Stimulated activated effector memory CD8-positive, alpha-beta T cell treated with anti-CD3 and anti-CD28 coated beads, Interleukin-12 subunit alpha, Interleukin-12 subunit beta, amount 100 ng/mL, for 72 hours (primary cell): ENCODE data around the gene ATF6.

Experiments
- ATAC-seq: fragments of 150-1000 bp; cut with Tn5 transposase; 2 replicates; pipeline ENCODE4 v1.10.0; 2021
- DNase-seq, 2 donors: peaks; one replicate each; pipeline ENCODE4 v3.0.0; 2021 to 2022; ENCODE audit warnings: low spot score in 2 of 2
- H3K27ac Mint-ChIP-seq: one replicate; pipeline ENCODE4 v1.8.0; 2022; ENCODE audit warnings: mild to moderate bottlenecking, mixed read lengths
- H3K36me3 Mint-ChIP-seq: one replicate; pipeline ENCODE4 v1.8.0; 2022; ENCODE audit warnings: mild to moderate bottlenecking, mixed read lengths
- H3K4me1 Mint-ChIP-seq: one replicate; pipeline ENCODE4 v1.8.0; 2022; ENCODE audit warnings: mixed read lengths
- H3K4me3 Mint-ChIP-seq: one replicate; pipeline ENCODE4 v1.8.0; 2022; ENCODE audit warnings: mild to moderate bottlenecking, mixed read lengths
- H3K9me3 Mint-ChIP-seq: one replicate; pipeline ENCODE4 v1.8.0; 2022; ENCODE audit warnings: mixed read lengths

ATF6 gene

GRCh38 chr1:161858271-161858670, 92.2 kb downstream of the ATF6 start:
- ATAC-seq, result no peak
- H3K4me1 Mint-ChIP-seq, result no peaks in the 10 kb centered on the region
- no peak overlapping the region for H3K4me3 Mint-ChIP-seq
- no peak for DNase-seq
- no peaks in the 10 kb centered on the region for H3K9me3 Mint-ChIP-seq
- H3K27ac Mint-ChIP-seq, result no peak overlapping the region
- H3K36me3 Mint-ChIP-seq, result peaks cover 77% of the 10 kb centered on the region

DNA sequence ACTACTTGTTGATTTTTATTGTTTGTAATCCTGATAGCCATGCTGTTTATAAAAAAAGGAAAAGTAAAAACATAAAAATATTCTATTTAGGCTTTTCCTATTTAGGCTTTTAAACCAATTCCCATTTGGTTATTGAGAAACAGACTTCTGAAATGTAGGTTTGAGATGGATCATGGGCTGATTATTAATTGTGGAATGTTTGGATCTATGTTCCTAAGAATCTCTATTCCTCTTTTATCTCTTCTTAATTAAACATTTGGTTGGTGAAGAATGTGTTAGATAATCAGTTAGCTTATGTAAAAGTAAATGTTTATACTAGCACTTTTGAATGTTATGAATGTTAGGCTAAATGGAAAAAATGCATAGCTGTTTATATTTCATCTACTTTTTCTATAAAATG, 97.4 kb downstream of the ATF6 start:
- DNase-seq (no peak), ATAC-seq (no peak)
- Mint-ChIP-seq H3K36me3 (peaks cover 72% of the 10 kb centered on the region), H3K4me3 (no peak overlapping the region), H3K27ac (no peak overlapping the region), H3K9me3 (no peaks in the 10 kb centered on the region), H3K4me1 (no peaks in the 10 kb centered on the region)

DNA sequence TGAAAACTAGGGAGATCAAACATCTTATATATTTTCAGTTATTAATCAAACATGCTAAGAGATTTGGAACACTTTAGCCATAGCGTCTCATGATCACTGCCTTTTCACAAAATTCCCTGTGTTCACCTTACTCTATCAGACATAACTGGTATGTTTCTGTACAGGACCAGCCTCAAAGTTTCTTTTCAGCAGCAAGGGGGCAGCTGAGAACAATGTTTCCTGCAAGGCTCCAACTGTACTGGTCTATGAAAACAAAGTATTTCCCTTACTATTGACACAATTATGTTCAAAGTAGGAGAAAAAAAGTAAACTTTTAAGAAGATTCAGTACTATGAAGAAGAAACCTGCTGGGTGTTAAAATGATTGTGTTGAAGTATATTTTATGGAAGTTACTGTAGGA, 98.5 kb downstream of the ATF6 start:
- Mint-ChIP-seq H3K4me3 (no peak overlapping the region), H3K4me1 (no peaks in the 10 kb centered on the region), H3K36me3 (peaks cover 64% of the 10 kb centered on the region), H3K9me3 (no peaks in the 10 kb centered on the region), H3K27ac (no peak overlapping the region)
- no peak for ATAC-seq
- DNase-seq, result no peak

DNA sequence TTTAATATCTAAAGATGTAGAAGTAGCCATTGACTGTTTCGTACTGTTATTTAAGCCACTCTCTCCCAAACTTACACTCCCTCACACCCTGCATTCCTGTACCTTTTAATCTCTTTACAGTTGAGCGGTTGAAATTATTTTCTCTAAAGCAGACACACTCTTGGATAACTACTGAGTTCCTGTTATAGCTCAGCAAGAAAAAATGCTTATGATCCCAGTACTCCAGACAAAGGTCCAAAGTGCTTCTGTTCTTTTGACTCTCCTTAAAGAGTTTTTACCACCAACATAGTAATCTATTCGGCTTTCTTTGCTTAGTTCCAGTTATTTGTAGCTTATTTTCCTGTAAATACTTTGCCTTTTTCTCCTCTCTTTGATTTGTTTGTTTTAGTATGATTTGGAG, 100.1 kb downstream of the ATF6 start:
- DNase-seq (no peak), ATAC-seq (no peak)
- Mint-ChIP-seq H3K9me3 (no peaks in the 10 kb centered on the region), H3K27ac (no peak overlapping the region), H3K36me3 (peaks cover 62% of the 10 kb centered on the region), H3K4me1 (no peaks in the 10 kb centered on the region), H3K4me3 (no peak overlapping the region)

DNA sequence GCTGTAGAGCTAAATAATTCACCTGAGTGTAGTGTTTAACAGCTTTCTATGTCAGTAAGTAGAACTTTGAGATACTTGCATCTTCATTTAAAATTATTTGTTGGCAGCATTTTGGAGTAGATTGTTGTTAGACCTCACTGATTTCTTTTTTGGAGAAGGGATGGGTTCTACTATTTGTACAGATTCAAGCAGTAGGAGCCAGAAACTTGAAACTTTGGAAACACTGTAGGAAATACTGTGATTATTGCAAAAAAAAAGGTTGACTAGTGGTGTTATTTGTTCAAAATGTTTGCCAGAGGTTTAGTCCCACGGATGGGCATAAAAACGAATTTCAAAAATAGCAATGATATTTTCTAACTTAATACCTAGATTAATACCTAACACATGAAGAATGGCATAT, 102.7 kb downstream of the ATF6 start:
- Mint-ChIP-seq H3K9me3 (no peaks in the 10 kb centered on the region), H3K4me3 (no peak overlapping the region), H3K27ac (no peak overlapping the region), H3K36me3 (peaks cover 51% of the 10 kb centered on the region), H3K4me1 (peaks cover 4% of the 10 kb centered on the region)
- ATAC-seq (no peak), DNase-seq (no peak)

- Mint-ChIP-seq H3K9me3 (no peaks in the 10 kb centered on the region), H3K4me1 (peaks cover 4% of the 10 kb centered on the region), H3K36me3 (peaks cover 46% of the 10 kb centered on the region), H3K27ac (no peak overlapping the region), H3K4me3 (no peak overlapping the region)
- ATAC-seq (no peak), DNase-seq (no peak)
Observed at GRCh38 chr1:161869291-161869690, 103.2 kb downstream of the ATF6 start.

DNA sequence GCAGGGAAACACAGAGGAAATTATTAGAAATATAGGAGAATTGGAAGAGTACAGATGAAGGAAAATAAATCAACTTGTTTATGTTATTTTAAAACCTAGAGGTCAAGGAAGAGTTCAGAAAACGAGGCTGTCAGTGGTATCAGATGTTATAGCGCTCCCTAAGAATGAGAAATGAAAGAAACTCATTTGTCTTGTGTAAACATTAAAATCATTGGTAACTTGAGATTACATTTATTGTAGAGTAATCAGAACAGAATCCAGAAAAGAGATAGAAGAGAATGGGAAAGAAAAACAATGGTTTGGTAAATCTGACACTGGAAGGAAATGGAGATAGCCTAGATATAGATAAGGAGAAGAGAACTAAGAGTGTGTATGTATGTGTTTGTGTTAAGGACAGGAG, 106.4 kb downstream of the ATF6 start:
- DNase-seq (no peak), ATAC-seq (no peak)
- Mint-ChIP-seq H3K27ac (no peak overlapping the region), H3K4me1 (peaks cover 4% of the 10 kb centered on the region), H3K36me3 (peaks cover 18% of the 10 kb centered on the region), H3K9me3 (no peaks in the 10 kb centered on the region), H3K4me3 (no peak overlapping the region)

DNA sequence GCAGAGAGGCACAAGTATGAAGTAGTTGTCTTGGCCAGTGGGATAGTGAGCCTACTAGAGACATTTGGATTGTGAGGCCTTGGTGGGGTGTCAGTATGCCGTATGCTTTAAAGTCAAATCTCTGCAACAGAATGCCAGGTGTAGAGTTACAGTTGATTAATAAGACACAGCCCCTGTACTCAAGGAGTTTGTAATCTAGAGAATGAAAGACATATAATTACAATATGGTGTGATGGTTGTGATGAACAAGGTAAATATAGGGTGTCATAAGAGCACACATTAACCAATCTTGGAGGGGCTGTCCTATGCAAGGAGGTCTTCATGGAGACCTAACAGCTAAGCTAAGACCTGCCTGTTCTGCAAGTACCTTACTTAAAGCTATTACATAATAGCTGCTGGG, 113.1 kb downstream of the ATF6 start:
- no peak overlapping the region for H3K4me3 Mint-ChIP-seq
- no peak for ATAC-seq

GRCh38 chr1:161884475-161884874, 118.4 kb downstream of the ATF6 start:
- H3K4me1 Mint-ChIP-seq, result no peaks in the 10 kb centered on the region
- no peak overlapping the region for H3K4me3 Mint-ChIP-seq
- no peaks in the 10 kb centered on the region for H3K9me3 Mint-ChIP-seq
- no peak overlapping the region for H3K27ac Mint-ChIP-seq
- no peak for ATAC-seq
- peaks cover 11% of the 10 kb centered on the region for H3K36me3 Mint-ChIP-seq
- no peak for DNase-seq

More for the DNA sequence above, 113.1 kb downstream of the ATF6 start:
- Mint-ChIP-seq H3K36me3 (no peaks in the 10 kb centered on the region), H3K4me1 (no peaks in the 10 kb centered on the region), H3K9me3 (no peaks in the 10 kb centered on the region), H3K27ac (no peak overlapping the region)
- DNase-seq, result no peak

- Mint-ChIP-seq H3K9me3 (no peaks in the 10 kb centered on the region), H3K36me3 (peaks cover 17% of the 10 kb centered on the region), H3K27ac (no peak overlapping the region), H3K4me1 (no peaks in the 10 kb centered on the region), H3K4me3 (no peak overlapping the region)
- ATAC-seq, result no peak
- DNase-seq, result no peak
Observed at GRCh38 chr1:161885003-161885402, 118.9 kb downstream of the ATF6 start.

DNA sequence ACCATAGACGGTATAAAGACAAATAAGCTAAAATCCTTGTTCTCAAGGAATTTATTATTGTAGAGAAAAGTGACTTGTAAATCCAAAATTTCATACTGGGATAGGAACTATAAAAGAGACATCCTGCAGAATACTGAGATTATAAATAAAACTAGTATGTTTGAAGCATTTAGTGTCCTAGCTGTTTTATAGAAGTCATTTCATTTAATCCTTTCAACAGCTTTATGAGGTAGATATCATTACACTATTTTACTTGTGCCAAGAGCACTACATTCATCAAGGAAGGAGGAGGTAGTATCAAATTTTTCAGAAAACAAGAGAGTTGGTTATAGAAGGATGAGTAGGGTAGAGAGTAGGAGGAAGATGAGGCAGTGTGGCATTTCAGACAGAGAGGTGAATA, 119.6 kb downstream of the ATF6 start:
- Mint-ChIP-seq H3K27ac (no peak overlapping the region), H3K4me1 (no peaks in the 10 kb centered on the region), H3K36me3 (peaks cover 17% of the 10 kb centered on the region), H3K9me3 (no peaks in the 10 kb centered on the region), H3K4me3 (no peak overlapping the region)
- ATAC-seq, result no peak
- DNase-seq, result no peak

GRCh38 chr1:161886589-161886988, 120.5 kb downstream of the ATF6 start:
- no peaks in the 10 kb centered on the region for H3K4me1 Mint-ChIP-seq
- peaks cover 17% of the 10 kb centered on the region for H3K36me3 Mint-ChIP-seq
- H3K4me3 Mint-ChIP-seq, result no peak overlapping the region
- no peak for ATAC-seq
- no peaks in the 10 kb centered on the region for H3K9me3 Mint-ChIP-seq
- DNase-seq, result no peak
- no peak overlapping the region for H3K27ac Mint-ChIP-seq

DNA sequence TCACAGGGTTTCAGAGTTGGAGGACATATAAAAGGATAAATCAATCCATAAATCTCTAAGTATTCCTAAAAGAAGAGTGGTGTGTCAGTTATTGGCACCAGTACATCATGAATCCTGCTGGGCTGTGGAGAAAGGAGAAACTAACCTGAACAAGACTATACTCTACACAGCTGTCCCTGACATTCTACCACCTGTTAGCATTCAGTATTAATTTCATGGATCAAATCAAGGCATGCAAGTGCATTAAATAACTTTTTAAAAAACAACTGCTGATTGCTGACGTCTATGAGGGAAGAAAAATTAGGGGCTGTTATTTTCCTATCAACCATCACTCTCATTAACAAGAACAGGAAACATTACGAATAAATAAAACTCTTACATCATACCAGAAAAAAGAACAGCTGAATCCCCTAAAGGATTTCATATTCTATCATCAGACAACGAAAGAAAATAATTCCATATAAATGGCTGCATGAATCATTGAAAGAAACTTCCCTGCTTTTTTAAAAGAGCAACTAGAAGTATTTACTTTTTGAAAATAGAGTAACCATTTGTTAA, 121.7 kb downstream of the ATF6 start:
- Mint-ChIP-seq H3K27ac (no peak overlapping the region), H3K4me3 (no peak overlapping the region), H3K9me3 (no peaks in the 10 kb centered on the region), H3K36me3 (peaks cover 17% of the 10 kb centered on the region), H3K4me1 (no peaks in the 10 kb centered on the region)
- ATAC-seq (no peak), DNase-seq (no peak)

- Mint-ChIP-seq H3K9me3 (no peaks in the 10 kb centered on the region), H3K27ac (no peak overlapping the region), H3K4me3 (no peak overlapping the region), H3K36me3 (peaks cover 17% of the 10 kb centered on the region), H3K4me1 (no peaks in the 10 kb centered on the region)
- ATAC-seq, result no peak
- DNase-seq, result no peak
Observed at GRCh38 chr1:161890574-161890973, 124.5 kb downstream of the ATF6 start.

- H3K27ac Mint-ChIP-seq, result no peak overlapping the region
- no peaks in the 10 kb centered on the region for H3K4me1 Mint-ChIP-seq
- no peaks in the 10 kb centered on the region for H3K36me3 Mint-ChIP-seq
- DNase-seq, result no peak
- no peaks in the 10 kb centered on the region for H3K9me3 Mint-ChIP-seq
- ATAC-seq, result no peak
- no peak overlapping the region for H3K4me3 Mint-ChIP-seq
Observed at GRCh38 chr1:161899091-161899490, 133.0 kb downstream of the ATF6 start.

- Mint-ChIP-seq H3K4me1 (no peaks in the 10 kb centered on the region), H3K36me3 (no peaks in the 10 kb centered on the region), H3K27ac (no peak overlapping the region), H3K9me3 (no peaks in the 10 kb centered on the region), H3K4me3 (no peak overlapping the region)
- DNase-seq, result no peak
- no peak for ATAC-seq
Observed at GRCh38 chr1:161900160-161900559, 134.0 kb downstream of the ATF6 start.

DNA sequence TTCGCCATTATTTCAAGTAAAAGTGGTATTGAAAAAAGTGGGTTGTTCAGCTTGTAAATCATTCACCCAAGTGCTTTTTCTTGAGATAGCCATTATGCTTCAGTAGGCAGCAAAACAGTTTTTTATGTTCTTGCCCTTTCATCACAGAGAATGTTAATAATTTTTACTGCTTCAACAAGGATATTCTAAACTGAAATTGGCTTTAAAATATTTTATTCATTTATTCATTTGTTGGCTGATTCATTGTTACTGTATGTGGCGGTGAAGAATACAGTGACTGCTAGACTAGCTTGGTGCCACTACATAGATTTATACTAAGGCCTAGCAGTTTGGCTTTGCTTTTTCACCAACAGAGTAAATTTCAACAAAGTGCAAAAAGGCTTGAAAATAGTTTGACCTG, 136.1 kb downstream of the ATF6 start:
- H3K4me1 Mint-ChIP-seq, result no peaks in the 10 kb centered on the region
- no peak overlapping the region for H3K27ac Mint-ChIP-seq
- DNase-seq (no peak), ATAC-seq (no peak)
- no peaks in the 10 kb centered on the region for H3K36me3 Mint-ChIP-seq
- no peaks in the 10 kb centered on the region for H3K9me3 Mint-ChIP-seq
- no peak overlapping the region for H3K4me3 Mint-ChIP-seq
